Colon (tissue), 2 donors: ENCODE data around the gene SPO11.
"Not testable (repeated sequence)": the region's sequence is repeated elsewhere in the genome, so short reads cannot be mapped to it uniquely, and the experiment has no call there.

Experiments
- FAIRE-seq: peaks from 2 replicates; lab custom pipeline; 2012; peaks lifted over from hg19 to GRCh38; lab: Jason Lieb, UNC
- donor health status: control.
- donor health status: control.

SPO11 gene

GRCh38 chr20:57341663-57342062, 12.1 kb downstream of the SPO11 start:
- FAIRE-seq, result no peak

DNA sequence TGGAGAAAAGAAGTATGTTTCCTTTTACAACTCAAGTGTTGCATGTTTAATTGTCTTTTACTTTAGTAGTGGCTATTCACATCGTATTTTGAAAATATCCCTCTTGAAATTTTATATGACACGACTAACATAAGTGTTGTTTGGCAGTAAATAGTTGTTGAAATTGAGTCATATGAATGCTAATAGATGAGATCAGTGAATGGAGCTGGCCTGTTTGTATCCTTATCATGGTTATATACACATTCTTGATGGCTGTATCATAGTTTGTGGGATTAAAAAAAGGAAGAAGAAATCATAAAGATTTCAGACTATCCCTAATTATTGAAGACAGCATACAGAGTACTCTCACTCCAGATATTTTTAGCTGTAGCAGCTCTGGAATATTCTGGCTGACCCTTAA, 13.2 kb downstream of the SPO11 start:
- no peak for FAIRE-seq

- FAIRE-seq, result no peak
These were observed 16.9 kb downstream of the SPO11 start for GRCh38 chr20:57346477-57346876.

DNA sequence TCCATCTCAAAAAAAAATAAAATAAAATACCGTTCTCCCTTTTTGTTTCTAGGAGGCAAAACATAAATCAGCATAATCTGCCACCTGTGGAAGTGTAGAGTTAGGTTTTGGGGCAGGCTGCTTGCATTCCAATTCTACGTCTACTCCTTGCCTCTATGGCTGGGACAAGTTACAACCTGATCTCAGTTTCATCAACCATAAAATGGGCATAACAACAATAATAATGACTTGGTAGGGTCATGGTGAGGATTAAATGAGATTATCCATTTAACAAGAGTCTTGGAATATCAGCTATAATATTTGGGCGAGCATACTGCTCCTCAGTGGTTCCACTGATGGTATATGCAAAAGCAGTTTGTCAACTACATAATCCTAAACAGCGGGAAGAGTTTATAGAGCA, 17.8 kb downstream of the SPO11 start:
- FAIRE-seq, result no peak

DNA sequence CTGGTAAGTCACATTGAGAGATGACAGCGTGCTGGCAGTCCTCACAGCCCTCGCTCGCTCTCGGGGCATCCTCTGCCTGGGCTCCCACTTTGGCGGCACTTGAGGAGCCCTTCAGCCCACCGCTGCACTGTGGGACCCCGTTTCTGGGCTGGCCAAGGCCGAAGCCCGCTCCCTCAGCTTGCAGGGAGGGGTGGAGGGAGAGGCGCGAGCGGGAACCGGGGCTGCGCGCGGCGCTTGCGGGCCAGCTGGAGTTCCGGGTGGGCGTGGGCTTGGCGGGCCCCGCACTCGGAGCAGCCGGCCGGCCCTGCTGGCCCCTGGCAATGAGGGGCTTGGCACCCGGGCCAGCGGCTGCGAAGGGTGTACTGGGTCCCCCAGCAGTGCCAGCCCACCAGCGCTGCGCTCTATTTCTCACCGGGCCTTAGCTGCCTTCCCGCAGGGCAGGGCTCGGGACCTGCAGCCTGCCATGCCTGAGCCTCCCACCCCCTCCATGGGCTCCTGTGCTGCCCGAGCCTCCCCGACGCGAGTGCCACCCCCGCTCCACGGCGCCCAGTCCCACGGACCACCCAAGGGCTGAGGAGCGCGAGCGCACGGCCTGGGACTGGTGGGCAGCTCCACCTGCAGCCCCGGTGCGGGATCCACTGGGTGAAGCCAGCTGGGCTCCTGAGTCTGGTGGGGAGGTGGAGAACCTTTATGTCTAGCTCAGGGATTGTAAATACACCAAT, 18.8 kb downstream of the SPO11 start:
- FAIRE-seq, result not testable (repeated sequence)

DNA sequence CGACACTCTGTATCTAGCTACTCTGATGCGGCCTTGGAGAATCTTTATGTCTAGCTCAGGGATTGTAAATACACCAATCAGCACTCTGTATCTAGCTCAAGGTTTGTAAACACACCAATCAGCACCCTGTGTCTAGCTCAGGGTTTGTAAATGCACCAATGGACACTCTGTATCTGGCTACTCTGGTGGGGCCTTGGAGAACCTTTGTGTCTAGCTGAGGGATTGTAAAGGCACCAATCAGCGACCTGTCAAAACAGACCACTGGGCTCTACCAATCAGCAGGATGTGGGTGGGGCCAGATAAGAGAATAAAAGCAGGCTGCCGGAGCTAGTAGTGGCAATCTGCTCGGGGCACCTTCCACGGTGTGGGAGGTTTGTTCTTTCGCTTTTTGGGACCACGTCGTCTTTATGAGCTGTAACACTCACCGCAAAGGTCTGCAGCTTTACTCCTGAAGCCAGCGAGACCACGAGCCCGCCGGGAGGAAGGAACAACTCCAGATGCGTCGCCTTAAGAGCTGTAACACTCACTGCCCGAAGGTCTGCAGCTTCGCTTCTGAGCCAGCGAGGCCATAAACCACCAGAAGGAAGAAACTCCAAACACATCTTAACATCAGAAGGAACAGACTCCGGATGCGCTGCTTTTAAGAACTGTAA, 19.4 kb downstream of the SPO11 start:
- FAIRE-seq, result not testable (repeated sequence)

GRCh38 chr20:57350081-57350710, 20.6 kb downstream of the SPO11 start:
- FAIRE-seq, result no peak

- not testable (repeated sequence) for FAIRE-seq
These were observed 21.1 kb downstream of the SPO11 start for GRCh38 chr20:57350726-57351041.

GRCh38 chr20:57351042-57351783, 21.6 kb downstream of the SPO11 start, which contains the start of gene RAE1:
Gene RAE1, plus strand, starts transcription at chr20:57351255. Its CDS starts 2,784 bp downstream, at chr20:57354039.
- FAIRE-seq, result no peak

GRCh38 chr20:57352305-57352704, 22.7 kb downstream of the SPO11 start:
- FAIRE-seq, result no peak

- FAIRE-seq, result no peak
These were observed 23.7 kb downstream of the SPO11 start for GRCh38 chr20:57353351-57353750.

GRCh38 chr20:57361517-57361916, 31.9 kb downstream of the SPO11 start:
- FAIRE-seq, result no peak

DNA sequence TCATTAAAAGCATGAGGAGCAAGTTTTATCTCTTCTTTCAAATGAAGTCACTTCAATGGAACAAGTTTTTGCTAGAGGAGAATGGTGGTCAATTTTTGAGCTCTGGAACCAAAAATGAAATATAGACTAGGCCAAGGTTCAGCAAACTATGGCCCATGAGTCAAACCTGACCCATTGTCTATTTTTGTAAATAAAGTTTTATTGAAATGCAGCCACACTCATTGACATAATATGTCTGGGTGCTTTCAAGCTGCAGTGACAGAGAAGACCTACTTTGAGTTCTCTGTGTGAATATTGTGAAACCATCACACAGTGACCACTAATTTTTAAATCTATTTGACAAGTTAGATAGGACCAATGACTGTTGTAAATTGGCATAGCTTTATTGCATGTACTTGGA, 34.8 kb downstream of the SPO11 start:
- no peak for FAIRE-seq

- no peak for FAIRE-seq
These were observed 40.0 kb downstream of the SPO11 start for GRCh38 chr20:57369596-57369995.

GRCh38 chr20:57370316-57370715, 40.7 kb downstream of the SPO11 start:
- no peak for FAIRE-seq

DNA sequence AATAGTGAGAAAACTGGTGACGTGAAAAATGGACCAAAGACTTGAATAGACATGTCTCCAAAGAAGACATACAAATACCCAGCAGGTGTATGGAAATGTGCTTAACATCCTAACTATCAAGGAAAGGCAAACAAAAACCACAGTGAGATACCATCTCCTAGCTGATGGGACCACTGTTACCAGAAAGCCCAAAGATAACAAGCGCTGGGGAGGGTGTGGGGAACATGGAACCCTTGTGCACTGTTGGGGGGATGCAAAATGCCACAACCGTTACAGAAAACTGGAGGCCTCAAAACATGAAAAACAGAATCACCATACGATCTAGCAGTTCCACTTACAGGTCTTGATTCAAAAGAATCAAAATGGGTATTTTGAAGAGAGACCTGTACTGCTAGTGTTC, 41.8 kb downstream of the SPO11 start:
- FAIRE-seq, result no peak

DNA sequence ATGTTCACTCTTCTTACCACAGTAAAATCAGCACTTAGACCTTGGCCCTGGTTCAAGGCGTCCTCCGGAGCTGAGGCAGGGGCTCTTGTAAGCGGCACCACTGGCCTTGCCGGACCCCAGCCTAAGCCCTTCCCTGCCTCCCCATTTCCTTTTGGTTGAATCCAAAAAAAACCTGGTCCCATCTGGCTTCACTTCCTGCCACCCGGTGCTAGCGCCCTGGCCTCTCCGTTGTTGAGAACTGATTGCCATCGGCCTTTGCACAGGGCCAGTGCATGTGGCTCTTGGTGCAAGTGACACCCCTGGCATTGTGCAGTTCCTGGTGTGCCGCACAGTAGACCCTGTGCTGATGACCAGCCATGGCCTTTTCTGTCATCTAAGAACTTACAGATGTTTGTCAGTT, 42.6 kb downstream of the SPO11 start:
- no peak for FAIRE-seq

- no peak for FAIRE-seq
These were observed 43.2 kb downstream of the SPO11 start for GRCh38 chr20:57372581-57373350.

- no peak for FAIRE-seq
These were observed 44.8 kb downstream of the SPO11 start for GRCh38 chr20:57374343-57374930.

DNA sequence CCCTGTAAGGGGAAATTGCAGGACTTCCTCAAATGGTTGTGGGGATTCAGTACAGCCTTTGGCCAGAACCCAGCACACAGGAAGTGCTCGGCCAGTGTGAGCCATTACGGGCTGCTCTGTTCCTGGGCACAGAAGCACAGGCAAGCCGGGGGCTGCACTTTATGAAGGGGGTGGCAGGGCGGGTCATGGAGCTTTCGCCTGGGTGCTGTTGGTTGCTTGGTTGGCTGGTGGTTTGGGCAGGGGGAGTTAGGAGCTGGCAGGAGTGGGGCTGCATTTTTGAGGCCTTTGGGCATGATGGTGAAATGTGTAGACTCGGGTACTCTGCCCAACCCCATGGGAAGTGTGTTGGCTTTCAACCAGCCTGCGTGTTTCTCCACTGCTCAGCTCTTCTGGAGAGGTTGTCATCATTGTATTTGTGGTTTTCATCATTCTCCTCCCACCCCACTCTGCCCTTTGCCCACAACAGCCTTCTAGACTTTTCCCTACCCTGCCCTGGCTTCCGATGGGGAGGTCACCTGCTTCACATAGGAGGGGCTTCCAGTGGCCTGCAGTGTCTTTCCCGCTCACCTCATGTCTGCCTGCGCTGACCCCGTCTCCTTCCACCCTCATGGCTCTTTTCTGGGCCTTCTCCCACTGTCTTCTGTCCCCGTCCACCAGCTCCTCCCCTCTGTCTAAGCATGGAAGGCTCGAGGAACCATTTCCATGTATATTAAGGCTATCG, 45.5 kb downstream of the SPO11 start:
- FAIRE-seq, result no peak

GRCh38 chr20:57375652-57376230, 46.1 kb downstream of the SPO11 start:
- no peak for FAIRE-seq
